ENCODE results near the gene NMU. TPM values are rescaled to one million over a fixed set of nuclear protein-coding genes. Genes with fewer than 3 reads are reported as not detected.
A peak's percentile ranks its signal among the peaks of the same experiment; 100 is the strongest.

The NMU gene
- total and polyA plus RNA-seq, 9 of the 15 experiments (the other 6 are each of a cell fraction or from before 2014, with no cell fraction given) = 73.8 to 846 (median 599) TPM

DNA sequence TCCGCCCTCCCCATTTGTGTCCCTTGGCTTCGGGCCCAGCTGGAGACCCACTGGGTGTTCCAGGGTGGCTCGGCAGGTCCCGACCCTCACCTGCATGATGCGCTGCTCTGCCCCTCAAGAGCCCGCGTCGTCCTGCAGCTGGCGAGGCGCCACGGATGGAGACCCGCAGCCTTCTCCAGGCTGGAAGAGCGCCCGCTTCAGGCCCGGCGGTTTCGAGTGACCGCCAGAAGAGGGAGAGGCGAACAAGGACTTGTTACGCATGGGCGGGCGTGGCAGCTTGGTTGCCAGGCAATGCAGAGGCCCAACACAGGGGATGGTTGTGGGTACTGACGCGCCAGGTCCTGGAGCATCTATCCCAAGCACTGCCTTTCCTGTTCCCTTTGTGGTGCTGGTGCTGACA, 44.1 kb downstream of the NMU start, which contains the start of gene PDCL2 (continued):
- TF ChIP-seq FOXA3 (CRISPR knock-in tag; conservative IDR thresholded peaks at IDR 0.05 in 1 of 2, IDR thresholded peaks at IDR 0.05 in 1 of 2) (no peak), HMGN3 (IDR thresholded peaks at IDR 0.05; ENCODE audit: borderline replicate concordance, extremely low read depth, insufficient read length, low read depth, low read length) (peak; percentile 31)
- TF ChIP-seq, protein P1, sequence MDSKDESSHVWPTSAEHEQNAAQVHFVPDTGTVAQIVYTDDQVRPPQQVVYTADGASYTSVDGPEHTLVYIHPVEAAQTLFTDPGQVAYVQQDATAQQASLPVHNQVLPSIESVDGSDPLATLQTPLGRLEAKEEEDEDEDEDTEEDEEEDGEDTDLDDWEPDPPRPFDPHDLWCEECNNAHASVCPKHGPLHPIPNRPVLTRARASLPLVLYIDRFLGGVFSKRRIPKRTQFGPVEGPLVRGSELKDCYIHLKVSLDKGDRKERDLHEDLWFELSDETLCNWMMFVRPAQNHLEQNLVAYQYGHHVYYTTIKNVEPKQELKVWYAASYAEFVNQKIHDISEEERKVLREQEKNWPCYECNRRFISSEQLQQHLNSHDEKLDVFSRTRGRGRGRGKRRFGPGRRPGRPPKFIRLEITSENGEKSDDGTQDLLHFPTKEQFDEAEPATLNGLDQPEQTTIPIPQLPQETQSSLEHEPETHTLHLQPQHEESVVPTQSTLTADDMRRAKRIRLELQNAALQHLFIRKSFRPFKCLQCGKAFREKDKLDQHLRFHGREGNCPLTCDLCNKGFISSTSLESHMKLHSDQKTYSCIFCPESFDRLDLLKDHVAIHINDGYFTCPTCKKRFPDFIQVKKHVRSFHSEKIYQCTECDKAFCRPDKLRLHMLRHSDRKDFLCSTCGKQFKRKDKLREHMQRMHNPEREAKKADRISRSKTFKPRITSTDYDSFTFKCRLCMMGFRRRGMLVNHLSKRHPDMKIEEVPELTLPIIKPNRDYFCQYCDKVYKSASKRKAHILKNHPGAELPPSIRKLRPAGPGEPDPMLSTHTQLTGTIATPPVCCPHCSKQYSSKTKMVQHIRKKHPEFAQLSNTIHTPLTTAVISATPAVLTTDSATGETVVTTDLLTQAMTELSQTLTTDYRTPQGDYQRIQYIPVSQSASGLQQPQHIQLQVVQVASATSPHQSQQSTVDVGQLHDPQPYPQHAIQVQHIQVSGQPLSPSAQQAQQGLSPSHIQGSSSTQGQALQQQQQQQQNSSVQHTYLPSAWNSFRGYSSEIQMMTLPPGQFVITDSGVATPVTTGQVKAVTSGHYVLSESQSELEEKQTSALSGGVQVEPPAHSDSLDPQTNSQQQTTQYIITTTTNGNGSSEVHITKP (IDR thresholded peaks at IDR 0.05; ENCODE audit: partially characterized antibody) = no peak

DNA sequence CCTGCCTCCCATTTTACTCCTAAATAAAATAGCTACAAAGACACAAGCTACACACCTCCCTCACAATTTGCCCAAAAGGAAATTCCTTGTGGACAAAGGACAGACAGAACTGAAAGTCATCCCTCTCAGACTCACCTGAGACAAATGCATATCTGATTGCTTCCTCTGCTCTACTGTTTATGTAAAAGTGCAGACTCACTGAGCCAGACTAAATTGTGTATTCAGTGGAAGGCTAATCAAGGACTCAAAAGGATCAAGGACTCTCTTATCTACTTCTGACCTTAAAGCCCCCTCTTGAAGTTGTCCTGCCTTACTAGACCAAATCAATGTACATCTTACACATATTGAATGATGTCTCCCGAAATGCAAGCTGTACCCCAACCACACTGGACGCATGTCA, 47.9 kb downstream of the NMU start:
- DNase-seq (ENCODE audit: extremely low read depth in 1 of 4, low spot score in 3 of 4) (no peak), FAIRE-seq (no peak), ATAC-seq (no peak)
- Histone ChIP-seq H2AFZ (ENCODE audit: low read depth, low read length) (no peak overlapping the region), H3K9ac (ENCODE audit: insufficient read depth in 1 of 2, low read depth in 2 of 2, low read length in 2 of 2) (no peak overlapping the region), H3K27me3 (ENCODE audit: control insufficient read depth in 2 of 2, insufficient read depth in 2 of 2, low read length in 2 of 2) (no peaks in the 10 kb centered on the region), H3K4me1 (replicated peaks in 1 of 2; ENCODE audit: control insufficient read depth in 2 of 2, insufficient read depth in 2 of 2, low read length in 2 of 2) (peaks cover 0 to 5% of the 10 kb centered on the region in 2 experiments; a peak in 3 of 5 replicates), H3K9me1 (ENCODE audit: control insufficient read depth, insufficient read depth, low read length) (no peaks in the 10 kb centered on the region), H3K4me3 (no peak overlapping the region), H3K27ac (ENCODE audit: extremely low read depth, low read depth, low read length) (no peak overlapping the region), H3K9me3 (replicated peaks; ENCODE audit: control insufficient read depth, insufficient read depth, low read depth, low read length) (no peaks in the 10 kb centered on the region; the same call in 1 of the 2 replicates), H4K20me1 (replicated peaks; ENCODE audit: control insufficient read depth, insufficient read depth, low read length) (no peaks in the 10 kb centered on the region), H3K79me2 (ENCODE audit: control insufficient read depth, insufficient read depth, low read length) (no peaks in the 10 kb centered on the region), H3K36me3 (ENCODE audit: control insufficient read depth, insufficient read depth, low read length) (no peaks in the 10 kb centered on the region), H3K4me2 (ENCODE audit: insufficient read depth, low read length) (no peak overlapping the region)
- in situ Hi-C loops (cut with MboI) = no loop called here
- intact Hi-C loops (cut with micrococcal nuclease) = no loop called here
- TF ChIP-seq NFE2 (IDR thresholded peaks at IDR 0.05; ENCODE audit: low read depth) (peak; percentile 42; the same call in 1 of the 2 replicates), HBP1 (CRISPR knock-in tag; IDR thresholded peaks at IDR 0.05) (no peak), C11orf30 (IDR thresholded peaks at IDR 0.05; ENCODE audit: low read depth) (peak; percentile 51), KDM2B (CRISPR knock-in tag; IDR thresholded peaks at IDR 0.05) (no peak), ZNF316 (IDR thresholded peaks at IDR 0.05) (peak; percentile 31; the same call in 1 of the 2 replicates)
- ChIA-PET CTCF (ENCODE audit: low intra/inter-chr PET ratio) (no interaction called here), POLR2A (no interaction called here)
- 80% methylated on average over 2 of the region's 2 CpGs for WGBS (ENCODE audit: insufficient coverage, low coverage, missing lambda C conversion rate)
- no TSS peak for BruUV-seq (replicated peaks)

All from K562 (cell line).